SK-N-SH (cell line): ENCODE measurements around the gene AKAP6. TPM values are rescaled to one million over a fixed set of nuclear protein-coding genes. Genes with fewer than 3 reads are reported as not detected.

Source experiments
- CTCF ChIA-PET: fragments of 300-600, 350-600 bp; formaldehyde crosslinking; extraction: SDS; loops from one replicate; lab custom pipeline; 2021; lab: Yijun Ruan, JAX
- POLR2A ChIA-PET: fragments of 350-600 bp; sonication (Branson Sonifier 250); formaldehyde crosslinking; extraction: SDS; loops from one replicate; lab custom pipeline; 2020; ENCODE audit warnings: antibody characterized with exemption, inconsistent platforms; lab: Yijun Ruan, JAX
- DNase-seq: peaks from one replicate; pipeline ENCODE4 v3.0.0; 2012
- H2AFZ ChIP-seq: fragments of 200-600 bp; sonication (generic); 2 replicates; pipeline ENCODE4 v1.8.1; 2016; ENCODE audit warnings: antibody characterized with exemption, mild to moderate bottlenecking, low read depth
- H3F3A ChIP-seq: fragments of 200-600 bp; sonication (generic); replicated peaks from 2 replicates; pipeline ENCODE3; 2016; ENCODE audit warnings: antibody characterized with exemption, mild to moderate bottlenecking; ENCODE audit not compliant: insufficient read depth
- H3K27ac ChIP-seq, 2 experiments: fragments of 200-500 bp in 1 of 2; fragments of 200-600 bp in 1 of 2; sonication (Bioruptor generic) in 1 of 2; sonication (generic), shearing (Covaris generic) in 1 of 2; 2 replicates each; pipeline versions ENCODE4 v1.5.1 to v1.6.1; 2014 to 2016; ENCODE audit warnings: low read depth in 2 of 2, inconsistent platforms in 1 of 2, low read length in 1 of 2, mild to moderate bottlenecking in 1 of 2, mixed read lengths in 1 of 2
- H3K27me3 ChIP-seq: fragments of 200-600 bp; sonication (generic), shearing (Covaris generic); 2 replicates; pipeline ENCODE4 v1.6.1; 2016; ENCODE audit warnings: mixed run types; ENCODE audit not compliant: insufficient read depth
- H3K36me3 ChIP-seq, 2 experiments: fragments of 200-500 bp in 1 of 2; fragments of 200-600 bp in 1 of 2; sonication (Bioruptor generic) in 1 of 2; sonication (generic) in 1 of 2; replicated peaks in 1 of 2; 2 replicates each; pipeline versions ENCODE3 to v1.5.1; 2014 to 2016; ENCODE audit warnings: low read length in 1 of 2, mild to moderate bottlenecking in 1 of 2; ENCODE audit not compliant: insufficient read depth in 2 of 2, control insufficient read depth in 1 of 2
- H3K4me1 ChIP-seq, 2 experiments: fragments of 200-500 bp in 1 of 2; fragments of 200-600 bp in 1 of 2; sonication (Bioruptor generic) in 1 of 2; sonication (generic), shearing (Covaris generic) in 1 of 2; 2 replicates each; pipeline versions ENCODE4 v1.5.1 to v1.6.1; 2014 to 2016; ENCODE audit warnings: low read depth in 1 of 2, low read length in 1 of 2, mixed run types in 1 of 2; ENCODE audit not compliant: insufficient read depth in 2 of 2, control insufficient read depth in 1 of 2
- H3K4me2 ChIP-seq: fragments of 200-600 bp; sonication (generic), shearing (Covaris generic); 2 replicates; pipeline ENCODE4 v1.6.1; 2017; ENCODE audit warnings: mixed run types
- H3K4me3 ChIP-seq, 2 experiments: fragments of 200-500 bp in 1 of 2; fragments of 200-600 bp in 1 of 2; sonication (Bioruptor generic) in 1 of 2; sonication (generic), shearing (Covaris generic) in 1 of 2; 2 replicates each; pipeline versions ENCODE4 v1.5.1 to v1.8.1; 2014 to 2016; ENCODE audit warnings: low read depth in 2 of 2, inconsistent platforms in 1 of 2, low read length in 1 of 2, mild to moderate bottlenecking in 1 of 2, mixed read lengths in 1 of 2, moderate library complexity in 1 of 2
- H3K79me2 ChIP-seq: fragments of 200-600 bp; sonication (generic); 2 replicates; pipeline ENCODE4 v1.8.1; 2017; ENCODE audit warnings: mild to moderate bottlenecking; ENCODE audit not compliant: insufficient read depth
- H3K9ac ChIP-seq: fragments of 200-600 bp; sonication (generic); 2 replicates; pipeline ENCODE4 v1.6.1; 2017; ENCODE audit warnings: mixed run types
- H3K9me2 ChIP-seq: fragments of 200-600 bp; sonication (generic); 2 replicates; pipeline ENCODE4 v1.6.1; 2017; ENCODE audit warnings: mixed run types
- H3K9me3 ChIP-seq: fragments of 200-600 bp; sonication (generic); 2 replicates; pipeline ENCODE4 v1.6.1; 2017; ENCODE audit warnings: mixed run types, mild to moderate bottlenecking, moderate library complexity
- H4K20me1 ChIP-seq: fragments of 200-600 bp; sonication (generic); 2 replicates; pipeline ENCODE4 v1.6.1; 2017; ENCODE audit warnings: mild to moderate bottlenecking, mixed run types; ENCODE audit not compliant: insufficient read depth
- ELF1 ChIP-seq: IDR thresholded peaks from 2 replicates; pipeline ENCODE4 v1.4.0; 2012
- EP300 ChIP-seq, 2 experiments: IDR thresholded peaks; 2 replicates each; pipeline versions ENCODE4 v1.4.0 to v1.6.1; 2012; ENCODE audit warnings: borderline replicate concordance in 1 of 2, low read depth in 1 of 2, low read length in 1 of 2
- EZH2phosphoT487 ChIP-seq: fragments of 200-600 bp; sonication (generic); IDR thresholded peaks from 2 replicates; pipeline ENCODE4 v1.6.1; 2017; ENCODE audit warnings: low read depth, mixed run types, mild to moderate bottlenecking, antibody characterized with exemption, moderate library complexity, borderline replicate concordance
- FOSL2 ChIP-seq: IDR thresholded peaks from 2 replicates; pipeline ENCODE4 v1.4.0; 2012; ENCODE audit warnings: low read depth, mild to moderate bottlenecking, moderate library complexity, borderline replicate concordance
- FOXJ3 ChIP-seq: sonication (generic); formaldehyde crosslinking; IDR thresholded peaks from 2 replicates; pipeline ENCODE4 v1.5.1; 2020; ENCODE audit warnings: mild to moderate bottlenecking, missing genetic modification reagents
- FOXM1 ChIP-seq: IDR thresholded peaks from 2 replicates; pipeline ENCODE4 v1.4.0; 2012; ENCODE audit warnings: low read depth, mild to moderate bottlenecking
- GABPA ChIP-seq: IDR thresholded peaks from 2 replicates; pipeline ENCODE4 v1.4.0; 2012; ENCODE audit warnings: low read depth, mild to moderate bottlenecking
- GATA2 ChIP-seq: sonication (generic); formaldehyde crosslinking; IDR thresholded peaks from 2 replicates; pipeline ENCODE4 v1.5.0; 2020; ENCODE audit warnings: mild to moderate bottlenecking, missing genetic modification reagents
- JUND ChIP-seq: IDR thresholded peaks from 2 replicates; pipeline ENCODE4 v1.4.0; 2012
- MEF2A ChIP-seq: IDR thresholded peaks from 2 replicates; pipeline ENCODE4 v1.4.0; 2012; ENCODE audit warnings: low read depth, borderline replicate concordance
- MXI1 ChIP-seq: IDR thresholded peaks from 2 replicates; pipeline ENCODE4 v1.6.1; 2012; ENCODE audit warnings: mild to moderate bottlenecking, low read depth, low read length, improper control_type of control experiment
- NFIC ChIP-seq: IDR thresholded peaks from 2 replicates; pipeline ENCODE4 v1.4.0; 2012; ENCODE audit warnings: borderline replicate concordance
- NRF1 ChIP-seq: IDR thresholded peaks from 2 replicates; pipeline ENCODE4 v1.6.1; 2012; ENCODE audit warnings: low read depth, mild to moderate bottlenecking, low read length
- PBX3 ChIP-seq: IDR thresholded peaks from 2 replicates; pipeline ENCODE4; 2012
- POLR2AphosphoS5 ChIP-seq: IDR thresholded peaks from 2 replicates; pipeline ENCODE4 v1.6.1; 2012; ENCODE audit warnings: low read depth, low read length
- RAD21 ChIP-seq: IDR thresholded peaks from 2 replicates; pipeline ENCODE4 v1.6.1; 2012; ENCODE audit warnings: mild to moderate bottlenecking, low read length
- RFX5 ChIP-seq: IDR thresholded peaks from 2 replicates; pipeline ENCODE4 v1.6.1; 2012; ENCODE audit warnings: mild to moderate bottlenecking, improper control_type of control experiment, low read length
- SIN3A ChIP-seq: IDR thresholded peaks from 2 replicates; pipeline ENCODE4 v1.6.1; 2012; ENCODE audit warnings: low read depth, mild to moderate bottlenecking, low read length, moderate library complexity, borderline replicate concordance
- TAF1 ChIP-seq: IDR thresholded peaks from 2 replicates; pipeline ENCODE4 v1.6.1; 2012; ENCODE audit warnings: low read depth, mild to moderate bottlenecking, low read length, moderate library complexity, borderline replicate concordance
- TCF12 ChIP-seq: IDR thresholded peaks from 2 replicates; pipeline ENCODE4 v1.4.0; 2012
- TEAD4 ChIP-seq: IDR thresholded peaks from 2 replicates; pipeline ENCODE4 v1.4.0; 2012; ENCODE audit warnings: mild to moderate bottlenecking, borderline replicate concordance; ENCODE audit not compliant: insufficient read depth
- USF1 ChIP-seq: IDR thresholded peaks from 2 replicates; pipeline ENCODE4 v1.4.0; 2012; ENCODE audit warnings: low read depth, borderline replicate concordance
- YY1 ChIP-seq: IDR thresholded peaks from 2 replicates; pipeline ENCODE4 v1.4.0; 2012; ENCODE audit warnings: low read depth, mild to moderate bottlenecking
- WGBS: methylation state at CpG from one replicate; pipeline ENCODE4 v1.1.6; 2017; ENCODE audit warnings: low lambda C conversion rate; 5-methylcytosine and 5-hydroxymethylcytosine counted together
- polyA plus RNA-seq, 3 experiments: library from polyadenylated mRNA; depleted of rRNA; stranded (reverse); fragments of >200 nt; gene quantifications; 2 replicates each; pipeline ENCODE4 v1.2.3, GENCODE V29; 2012
- TF ChIP-seq, protein P1 (sequence below): fragments of 150-350 bp; IDR thresholded peaks from 2 replicates; pipeline ENCODE4 v1.6.1; 2017; ENCODE audit warnings: antibody characterized with exemption, low read length, low read depth, borderline replicate concordance

AKAP6 gene
- polyA plus RNA-seq, 1 of the 3 experiments (the other 2 are of a cell fraction), result 1.7 TPM

- Histone ChIP-seq H3K36me3 (no peaks in the 10 kb centered on the region), H3K9ac (no peak overlapping the region), H3K79me2 (no peaks in the 10 kb centered on the region), H4K20me1 (no peaks in the 10 kb centered on the region), H3K9me2 (no peaks in the 10 kb centered on the region), H3K27me3 (no peaks in the 10 kb centered on the region), H3F3A (peaks cover 5% of the 10 kb centered on the region), H3K27ac (peak overlapping the region in 1 of 2 experiments; percentile 45; a peak in 1 of 4 replicates), H3K9me3 (no peaks in the 10 kb centered on the region), H3K4me2 (no peak overlapping the region), H2AFZ (no peak overlapping the region), H3K4me3 (no peak overlapping the region), H3K4me1 (peaks cover 14 to 18% of the 10 kb centered on the region in 2 experiments)
- POLR2A ChIA-PET, result no interaction called here
- no peak for DNase-seq
- CTCF ChIA-PET, result no interaction called here
- WGBS, result 26% methylated on average over 1 of the region's 1 CpG
- TF ChIP-seq TCF12, result no peak
- no peak for TF ChIP-seq RFX5
- peak; percentile 19; the same call in 1 of the 2 replicates for TF ChIP-seq JUND
- 0 out of 2 replicates have a peak, but pooled peaks have one; percentile 14 for TF ChIP-seq FOSL2
- TF ChIP-seq PBX3, result peak; percentile 22; the same call in 1 of the 2 replicates
- TF ChIP-seq YY1, result no peak
- TF ChIP-seq EP300 (IDR thresholded peaks at IDR 0.05; ENCODE audit: borderline replicate concordance in 1 of 2, low read depth in 1 of 2, low read length in 1 of 2), result no peak
- TF ChIP-seq TEAD4, result no peak
- TF ChIP-seq EZH2phosphoT487, result no peak
- no peak for TF ChIP-seq NRF1
- TF ChIP-seq MXI1, result no peak
Measured at GRCh38 chr14:32662211-32662610, 333.1 kb downstream of the AKAP6 start.

- no peaks in the 10 kb centered on the region for H3K9me3 ChIP-seq
- no peaks in the 10 kb centered on the region for H3K79me2 ChIP-seq
- ChIA-PET CTCF (interaction anchor here (1.4 to 1.5 kb wide), 3 partner anchors 14 to 54 kb away, joined by 3 read pairs; no protein-coding TSS in a partner anchor), POLR2A (no interaction called here)
- H3F3A ChIP-seq, result peaks cover 5% of the 10 kb centered on the region
- H3K4me1 ChIP-seq, result peaks cover 16 to 22% of the 10 kb centered on the region in 2 experiments
- H3K27me3 ChIP-seq, result no peaks in the 10 kb centered on the region
- peak; percentile 2 for DNase-seq
- H3K9me2 ChIP-seq, result no peaks in the 10 kb centered on the region
- no peaks in the 10 kb centered on the region for H4K20me1 ChIP-seq
- H3K4me2 ChIP-seq, result no peak overlapping the region
- H3K4me3 ChIP-seq, result no peak overlapping the region
- peak overlapping the region; percentile 62 to 75; a peak in 3 of 4 replicates for H3K27ac ChIP-seq
- H3K9ac ChIP-seq, result no peak overlapping the region
- H3K36me3 ChIP-seq, result no peaks in the 10 kb centered on the region
- H2AFZ ChIP-seq, result no peak overlapping the region
- TF ChIP-seq POLR2AphosphoS5, result no peak
- TF ChIP-seq YY1, result no peak
- TF ChIP-seq, protein P1, sequence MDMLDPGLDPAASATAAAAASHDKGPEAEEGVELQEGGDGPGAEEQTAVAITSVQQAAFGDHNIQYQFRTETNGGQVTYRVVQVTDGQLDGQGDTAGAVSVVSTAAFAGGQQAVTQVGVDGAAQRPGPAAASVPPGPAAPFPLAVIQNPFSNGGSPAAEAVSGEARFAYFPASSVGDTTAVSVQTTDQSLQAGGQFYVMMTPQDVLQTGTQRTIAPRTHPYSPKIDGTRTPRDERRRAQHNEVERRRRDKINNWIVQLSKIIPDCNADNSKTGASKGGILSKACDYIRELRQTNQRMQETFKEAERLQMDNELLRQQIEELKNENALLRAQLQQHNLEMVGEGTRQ, result no peak
- no peak for TF ChIP-seq FOXJ3
- TF ChIP-seq SIN3A, result no peak
- TF ChIP-seq TAF1, result no peak
- TF ChIP-seq RAD21, result no peak
- peak; percentile 75 for TF ChIP-seq FOXM1
- no peak for TF ChIP-seq FOSL2
- TF ChIP-seq USF1, result no peak
- TF ChIP-seq EP300 (IDR thresholded peaks at IDR 0.05; ENCODE audit: borderline replicate concordance in 1 of 2, low read depth in 1 of 2, low read length in 1 of 2), result peak; percentile 58 to 67
- TF ChIP-seq RFX5, result no peak
- no peak for TF ChIP-seq GABPA
- peak; percentile 57; the same call in 1 of the 2 replicates for TF ChIP-seq PBX3
- peak; percentile 38; the same call in 1 of the 2 replicates for TF ChIP-seq GATA2 (CRISPR knock-in tag)
- no peak for TF ChIP-seq JUND
- no peak for TF ChIP-seq EZH2phosphoT487
- peak; percentile 29; the same call in 1 of the 2 replicates for TF ChIP-seq NFIC
- peak; percentile 40; the same call in 1 of the 2 replicates for TF ChIP-seq TEAD4
- TF ChIP-seq MEF2A, result no peak
- no peak for TF ChIP-seq ELF1
Measured at GRCh38 chr14:32666308-32666707, 337.2 kb downstream of the AKAP6 start.
